SK-N-SH (cell line): ENCODE results near the gene HEPN1. TPM values are rescaled to one million over a fixed set of nuclear protein-coding genes. Genes with fewer than 3 reads are reported as not detected.

Experiments
- CTCF ChIA-PET: fragments of 300-600, 350-600 bp; formaldehyde crosslinking; extraction: SDS; loops from one replicate; lab custom pipeline; 2021; lab: Yijun Ruan, JAX
- POLR2A ChIA-PET: fragments of 350-600 bp; sonication (Branson Sonifier 250); formaldehyde crosslinking; extraction: SDS; loops from one replicate; lab custom pipeline; 2020; ENCODE audit warnings: antibody characterized with exemption, inconsistent platforms; lab: Yijun Ruan, JAX
- DNase-seq: peaks from one replicate; pipeline ENCODE4 v3.0.0; 2012
- H2AFZ ChIP-seq: fragments of 200-600 bp; sonication (generic); 2 replicates; pipeline ENCODE4 v1.8.1; 2016; ENCODE audit warnings: antibody characterized with exemption, mild to moderate bottlenecking, low read depth
- H3F3A ChIP-seq: fragments of 200-600 bp; sonication (generic); replicated peaks from 2 replicates; pipeline ENCODE3; 2016; ENCODE audit warnings: antibody characterized with exemption, mild to moderate bottlenecking; ENCODE audit not compliant: insufficient read depth
- H3K27ac ChIP-seq, 2 experiments: fragments of 200-500 bp in 1 of 2; fragments of 200-600 bp in 1 of 2; sonication (Bioruptor generic) in 1 of 2; sonication (generic), shearing (Covaris generic) in 1 of 2; 2 replicates each; pipeline versions ENCODE4 v1.5.1 to v1.6.1; 2014 to 2016; ENCODE audit warnings: low read depth in 2 of 2, inconsistent platforms in 1 of 2, low read length in 1 of 2, mild to moderate bottlenecking in 1 of 2, mixed read lengths in 1 of 2
- H3K27me3 ChIP-seq: fragments of 200-600 bp; sonication (generic), shearing (Covaris generic); 2 replicates; pipeline ENCODE4 v1.6.1; 2016; ENCODE audit warnings: mixed run types; ENCODE audit not compliant: insufficient read depth
- H3K36me3 ChIP-seq, 2 experiments: fragments of 200-500 bp in 1 of 2; fragments of 200-600 bp in 1 of 2; sonication (Bioruptor generic) in 1 of 2; sonication (generic) in 1 of 2; replicated peaks in 1 of 2; 2 replicates each; pipeline versions ENCODE3 to v1.5.1; 2014 to 2016; ENCODE audit warnings: low read length in 1 of 2, mild to moderate bottlenecking in 1 of 2; ENCODE audit not compliant: insufficient read depth in 2 of 2, control insufficient read depth in 1 of 2
- H3K4me1 ChIP-seq, 2 experiments: fragments of 200-500 bp in 1 of 2; fragments of 200-600 bp in 1 of 2; sonication (Bioruptor generic) in 1 of 2; sonication (generic), shearing (Covaris generic) in 1 of 2; 2 replicates each; pipeline versions ENCODE4 v1.5.1 to v1.6.1; 2014 to 2016; ENCODE audit warnings: low read depth in 1 of 2, low read length in 1 of 2, mixed run types in 1 of 2; ENCODE audit not compliant: insufficient read depth in 2 of 2, control insufficient read depth in 1 of 2
- H3K4me2 ChIP-seq: fragments of 200-600 bp; sonication (generic), shearing (Covaris generic); 2 replicates; pipeline ENCODE4 v1.6.1; 2017; ENCODE audit warnings: mixed run types
- H3K4me3 ChIP-seq, 2 experiments: fragments of 200-500 bp in 1 of 2; fragments of 200-600 bp in 1 of 2; sonication (Bioruptor generic) in 1 of 2; sonication (generic), shearing (Covaris generic) in 1 of 2; 2 replicates each; pipeline versions ENCODE4 v1.5.1 to v1.8.1; 2014 to 2016; ENCODE audit warnings: low read depth in 2 of 2, inconsistent platforms in 1 of 2, low read length in 1 of 2, mild to moderate bottlenecking in 1 of 2, mixed read lengths in 1 of 2, moderate library complexity in 1 of 2
- H3K79me2 ChIP-seq: fragments of 200-600 bp; sonication (generic); 2 replicates; pipeline ENCODE4 v1.8.1; 2017; ENCODE audit warnings: mild to moderate bottlenecking; ENCODE audit not compliant: insufficient read depth
- H3K9ac ChIP-seq: fragments of 200-600 bp; sonication (generic); 2 replicates; pipeline ENCODE4 v1.6.1; 2017; ENCODE audit warnings: mixed run types
- H3K9me2 ChIP-seq: fragments of 200-600 bp; sonication (generic); 2 replicates; pipeline ENCODE4 v1.6.1; 2017; ENCODE audit warnings: mixed run types
- H3K9me3 ChIP-seq: fragments of 200-600 bp; sonication (generic); 2 replicates; pipeline ENCODE4 v1.6.1; 2017; ENCODE audit warnings: mixed run types, mild to moderate bottlenecking, moderate library complexity
- H4K20me1 ChIP-seq: fragments of 200-600 bp; sonication (generic); 2 replicates; pipeline ENCODE4 v1.6.1; 2017; ENCODE audit warnings: mild to moderate bottlenecking, mixed run types; ENCODE audit not compliant: insufficient read depth
- CHD2 ChIP-seq: fragments of 150-350 bp; IDR thresholded peaks from 2 replicates; pipeline ENCODE4 v1.6.1; 2018; ENCODE audit warnings: low read length; ENCODE audit not compliant: partially characterized antibody
- CTCF ChIP-seq: fragments of 200-600 bp; sonication (generic); IDR thresholded peaks from 2 replicates; pipeline ENCODE4 v1.6.1; 2017; ENCODE audit warnings: antibody characterized with exemption, mild to moderate bottlenecking, moderate library complexity
- EP300 ChIP-seq, 2 experiments: IDR thresholded peaks; 2 replicates each; pipeline versions ENCODE4 v1.4.0 to v1.6.1; 2012; ENCODE audit warnings: borderline replicate concordance in 1 of 2, low read depth in 1 of 2, low read length in 1 of 2
- EZH2phosphoT487 ChIP-seq: fragments of 200-600 bp; sonication (generic); IDR thresholded peaks from 2 replicates; pipeline ENCODE4 v1.6.1; 2017; ENCODE audit warnings: low read depth, mixed run types, mild to moderate bottlenecking, antibody characterized with exemption, moderate library complexity, borderline replicate concordance
- GABPA ChIP-seq: IDR thresholded peaks from 2 replicates; pipeline ENCODE4 v1.4.0; 2012; ENCODE audit warnings: low read depth, mild to moderate bottlenecking
- GATA2 ChIP-seq: sonication (generic); formaldehyde crosslinking; IDR thresholded peaks from 2 replicates; pipeline ENCODE4 v1.5.0; 2020; ENCODE audit warnings: mild to moderate bottlenecking, missing genetic modification reagents
- MEF2A ChIP-seq: IDR thresholded peaks from 2 replicates; pipeline ENCODE4 v1.4.0; 2012; ENCODE audit warnings: low read depth, borderline replicate concordance
- NFIC ChIP-seq: IDR thresholded peaks from 2 replicates; pipeline ENCODE4 v1.4.0; 2012; ENCODE audit warnings: borderline replicate concordance
- RCOR1 ChIP-seq: fragments of 150-350 bp; IDR thresholded peaks from 2 replicates; pipeline ENCODE4 v1.6.1; 2017; ENCODE audit warnings: antibody characterized with exemption, low read length
- RFX5 ChIP-seq: IDR thresholded peaks from 2 replicates; pipeline ENCODE4 v1.6.1; 2012; ENCODE audit warnings: mild to moderate bottlenecking, improper control_type of control experiment, low read length
- RXRA ChIP-seq: IDR thresholded peaks from 2 replicates; pipeline ENCODE4 v1.4.0; 2012; ENCODE audit warnings: low read depth, mild to moderate bottlenecking, borderline replicate concordance
- SIN3A ChIP-seq: IDR thresholded peaks from 2 replicates; pipeline ENCODE4 v1.6.1; 2012; ENCODE audit warnings: low read depth, mild to moderate bottlenecking, low read length, moderate library complexity, borderline replicate concordance
- TEAD4 ChIP-seq: IDR thresholded peaks from 2 replicates; pipeline ENCODE4 v1.4.0; 2012; ENCODE audit warnings: mild to moderate bottlenecking, borderline replicate concordance; ENCODE audit not compliant: insufficient read depth
- USF2 ChIP-seq: fragments of 150-350 bp; IDR thresholded peaks from 2 replicates; pipeline ENCODE4 v1.6.1; 2017; ENCODE audit warnings: antibody characterized with exemption, low read length, low read depth, borderline replicate concordance
- WGBS: methylation state at CpG from one replicate; pipeline ENCODE4 v1.1.6; 2017; ENCODE audit warnings: low lambda C conversion rate; 5-methylcytosine and 5-hydroxymethylcytosine counted together
- polyA plus RNA-seq, 3 experiments: library from polyadenylated mRNA; depleted of rRNA; stranded (reverse); fragments of >200 nt; gene quantifications; 2 replicates each; pipeline ENCODE4 v1.2.3, GENCODE V29; 2012
- TF ChIP-seq, protein P1 (sequence below): IDR thresholded peaks from 2 replicates; pipeline ENCODE4; 2012
- TF ChIP-seq, protein P2 (sequence below): IDR thresholded peaks from 2 replicates; pipeline ENCODE4 v1.6.1; 2012; ENCODE audit warnings: mild to moderate bottlenecking, low read depth, low read length, moderate library complexity

Gene HEPN1
- polyA plus RNA-seq, 1 of the 3 experiments (the other 2 are of a cell fraction), result not detected

DNA sequence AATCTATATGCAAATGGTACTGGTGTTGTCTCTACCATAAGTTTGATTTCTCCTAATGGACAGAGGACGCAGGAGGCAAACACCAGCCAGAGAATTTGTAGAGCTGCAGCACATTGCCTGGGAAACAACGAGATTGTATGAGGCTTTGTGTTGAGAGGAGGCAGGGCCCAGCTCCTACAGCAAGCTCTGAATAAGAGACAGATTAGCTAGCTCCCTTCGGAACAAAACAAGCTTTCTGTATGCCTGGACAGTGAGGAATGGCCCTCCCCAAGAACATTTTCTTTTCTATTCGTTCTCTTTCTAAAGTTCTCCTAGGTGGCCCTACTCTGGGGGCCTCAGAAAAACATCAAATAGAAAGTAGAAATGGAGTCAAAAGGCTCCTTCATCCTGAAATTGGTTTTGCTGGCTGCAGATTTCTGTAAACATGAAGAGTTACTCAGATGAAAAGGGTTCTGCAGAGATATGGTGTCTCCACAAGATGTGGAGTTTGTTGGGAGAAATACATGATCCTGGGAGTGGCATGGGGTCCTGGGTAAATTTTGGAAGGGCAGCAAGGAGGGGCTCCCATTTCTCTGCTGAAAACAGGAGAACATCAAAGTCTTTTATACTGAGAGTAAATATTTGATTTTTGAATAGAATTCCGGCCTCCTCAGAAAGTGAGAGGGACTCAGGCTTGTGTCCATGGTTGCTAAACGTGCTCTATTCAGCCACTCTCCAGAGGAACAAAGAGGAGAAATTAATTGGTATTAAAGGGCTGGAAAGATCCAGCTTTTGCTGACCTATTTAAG lies 23.6 kb downstream of the HEPN1 start:
- no peaks in the 10 kb centered on the region for H3K79me2 ChIP-seq
- ChIA-PET POLR2A (interaction anchor here (2.2 kb wide), 1 partner anchor 11 kb away, joined by 6 read pairs; the partner anchor contains the start of gene CCDC15), CTCF (interaction anchor here (0.6 to 2.4 kb wide), 3 partner anchors 76 to 546 kb away, joined by 3 to 9 read pairs (median 5); no protein-coding TSS in a partner anchor)
- no peak for DNase-seq
- H3F3A ChIP-seq, result no peaks in the 10 kb centered on the region
- no peaks in the 10 kb centered on the region for H4K20me1 ChIP-seq
- H3K27me3 ChIP-seq, result no peaks in the 10 kb centered on the region
- H2AFZ ChIP-seq, result no peak overlapping the region
- H3K9me3 ChIP-seq, result no peaks in the 10 kb centered on the region
- 54% methylated on average over 6 of the region's 6 CpGs for WGBS
- no peaks in the 10 kb centered on the region for H3K36me3 ChIP-seq
- H3K4me1 ChIP-seq, result no peaks in the 10 kb centered on the region; a peak in 1 of 4 replicates
- no peaks in the 10 kb centered on the region for H3K9me2 ChIP-seq
- H3K27ac ChIP-seq, result no peak overlapping the region
- TF ChIP-seq, protein P1, sequence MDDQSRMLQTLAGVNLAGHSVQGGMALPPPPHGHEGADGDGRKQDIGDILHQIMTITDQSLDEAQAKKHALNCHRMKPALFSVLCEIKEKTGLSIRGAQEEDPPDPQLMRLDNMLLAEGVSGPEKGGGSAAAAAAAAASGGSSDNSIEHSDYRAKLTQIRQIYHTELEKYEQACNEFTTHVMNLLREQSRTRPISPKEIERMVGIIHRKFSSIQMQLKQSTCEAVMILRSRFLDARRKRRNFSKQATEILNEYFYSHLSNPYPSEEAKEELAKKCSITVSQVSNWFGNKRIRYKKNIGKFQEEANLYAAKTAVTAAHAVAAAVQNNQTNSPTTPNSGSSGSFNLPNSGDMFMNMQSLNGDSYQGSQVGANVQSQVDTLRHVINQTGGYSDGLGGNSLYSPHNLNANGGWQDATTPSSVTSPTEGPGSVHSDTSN, result no peak
- TF ChIP-seq SIN3A (no peak), EP300 (IDR thresholded peaks at IDR 0.05; ENCODE audit: borderline replicate concordance in 1 of 2, low read depth in 1 of 2, low read length in 1 of 2) (no peak), RXRA (no peak)
- TF ChIP-seq, all 33 proteins: peak for 0
- no peak overlapping the region for H3K4me2 ChIP-seq
- no peak overlapping the region for H3K9ac ChIP-seq
- H3K4me3 ChIP-seq, result no peak overlapping the region

- no peaks in the 10 kb centered on the region for H3K27me3 ChIP-seq
- POLR2A ChIA-PET, result no interaction called here
- H3K4me2 ChIP-seq, result no peak overlapping the region
- no peaks in the 10 kb centered on the region for H3K79me2 ChIP-seq
- H3K4me1 ChIP-seq, result no peaks in the 10 kb centered on the region; a peak in 1 of 4 replicates
- H3K36me3 ChIP-seq, result no peaks in the 10 kb centered on the region
- no peaks in the 10 kb centered on the region for H3K9me2 ChIP-seq
- no peaks in the 10 kb centered on the region for H3K9me3 ChIP-seq
- WGBS, result 85% methylated on average over 5 of the region's 5 CpGs
- H3K27ac ChIP-seq, result no peak overlapping the region
- TF ChIP-seq RFX5, result no peak
- TF ChIP-seq TEAD4, result no peak
- TF ChIP-seq GATA2 (CRISPR knock-in tag), result no peak
- TF ChIP-seq NFIC, result no peak
- TF ChIP-seq CHD2, result no peak
- no peak for TF ChIP-seq GABPA
- no peak for TF ChIP-seq MEF2A
- no peak for TF ChIP-seq EZH2phosphoT487
- TF ChIP-seq, protein P2, sequence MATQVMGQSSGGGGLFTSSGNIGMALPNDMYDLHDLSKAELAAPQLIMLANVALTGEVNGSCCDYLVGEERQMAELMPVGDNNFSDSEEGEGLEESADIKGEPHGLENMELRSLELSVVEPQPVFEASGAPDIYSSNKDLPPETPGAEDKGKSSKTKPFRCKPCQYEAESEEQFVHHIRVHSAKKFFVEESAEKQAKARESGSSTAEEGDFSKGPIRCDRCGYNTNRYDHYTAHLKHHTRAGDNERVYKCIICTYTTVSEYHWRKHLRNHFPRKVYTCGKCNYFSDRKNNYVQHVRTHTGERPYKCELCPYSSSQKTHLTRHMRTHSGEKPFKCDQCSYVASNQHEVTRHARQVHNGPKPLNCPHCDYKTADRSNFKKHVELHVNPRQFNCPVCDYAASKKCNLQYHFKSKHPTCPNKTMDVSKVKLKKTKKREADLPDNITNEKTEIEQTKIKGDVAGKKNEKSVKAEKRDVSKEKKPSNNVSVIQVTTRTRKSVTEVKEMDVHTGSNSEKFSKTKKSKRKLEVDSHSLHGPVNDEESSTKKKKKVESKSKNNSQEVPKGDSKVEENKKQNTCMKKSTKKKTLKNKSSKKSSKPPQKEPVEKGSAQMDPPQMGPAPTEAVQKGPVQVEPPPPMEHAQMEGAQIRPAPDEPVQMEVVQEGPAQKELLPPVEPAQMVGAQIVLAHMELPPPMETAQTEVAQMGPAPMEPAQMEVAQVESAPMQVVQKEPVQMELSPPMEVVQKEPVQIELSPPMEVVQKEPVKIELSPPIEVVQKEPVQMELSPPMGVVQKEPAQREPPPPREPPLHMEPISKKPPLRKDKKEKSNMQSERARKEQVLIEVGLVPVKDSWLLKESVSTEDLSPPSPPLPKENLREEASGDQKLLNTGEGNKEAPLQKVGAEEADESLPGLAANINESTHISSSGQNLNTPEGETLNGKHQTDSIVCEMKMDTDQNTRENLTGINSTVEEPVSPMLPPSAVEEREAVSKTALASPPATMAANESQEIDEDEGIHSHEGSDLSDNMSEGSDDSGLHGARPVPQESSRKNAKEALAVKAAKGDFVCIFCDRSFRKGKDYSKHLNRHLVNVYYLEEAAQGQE, result no peak
- TF ChIP-seq USF2, result no peak
- no peak for TF ChIP-seq CTCF
- no peak for TF ChIP-seq RCOR1
- H3K9ac ChIP-seq, result no peak overlapping the region
- no peaks in the 10 kb centered on the region for H3F3A ChIP-seq
- H2AFZ ChIP-seq, result no peak overlapping the region
- no peak overlapping the region for H3K4me3 ChIP-seq
- H4K20me1 ChIP-seq, result no peaks in the 10 kb centered on the region
- no peak for DNase-seq
- CTCF ChIA-PET, result interaction anchor here (0.8 to 2.4 kb wide), 3 partner anchors 11 to 462 kb away, joined by 3 to 9 read pairs (median 4); partner anchors contain the start of gene CCDC15
These were observed 24.2 kb downstream of the HEPN1 start for GRCh38 chr11:124943254-124943616.
